WI38 (cell line): ENCODE results near the gene RBBP8NL.

Experiments used
- H3K4me3 ChIP-seq: 2 replicates; pipeline ENCODE4 v1.5.1; 2011; ENCODE audit warnings: low read depth, mild to moderate bottlenecking, control low read depth, low read length
- TF ChIP-seq, protein P1 (sequence below): IDR thresholded peaks from 2 replicates; pipeline ENCODE4 v1.5.1; 2012; ENCODE audit warnings: low read depth, mild to moderate bottlenecking, control low read depth, low read length

The RBBP8NL gene

DNA sequence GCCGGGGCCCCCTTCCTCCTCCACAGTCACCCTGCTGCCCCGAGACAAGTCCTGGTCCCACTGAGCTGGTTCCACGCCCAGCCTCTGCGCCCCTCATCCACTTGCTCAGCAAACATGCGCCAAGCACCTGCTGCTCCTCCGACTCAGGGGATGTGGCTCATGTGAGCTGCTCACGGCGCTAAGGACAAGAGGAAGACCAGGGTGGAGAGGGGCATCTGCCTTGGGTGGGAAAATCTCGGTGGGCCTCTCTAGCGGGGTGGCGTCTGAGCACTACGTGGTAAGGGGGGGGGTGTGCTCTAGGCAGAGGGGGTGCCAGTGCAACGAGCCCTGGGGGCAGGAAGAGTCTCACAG lies 64.8 kb downstream of the RBBP8NL start:
- no peak overlapping the region for H3K4me3 ChIP-seq
- TF ChIP-seq, protein P1, sequence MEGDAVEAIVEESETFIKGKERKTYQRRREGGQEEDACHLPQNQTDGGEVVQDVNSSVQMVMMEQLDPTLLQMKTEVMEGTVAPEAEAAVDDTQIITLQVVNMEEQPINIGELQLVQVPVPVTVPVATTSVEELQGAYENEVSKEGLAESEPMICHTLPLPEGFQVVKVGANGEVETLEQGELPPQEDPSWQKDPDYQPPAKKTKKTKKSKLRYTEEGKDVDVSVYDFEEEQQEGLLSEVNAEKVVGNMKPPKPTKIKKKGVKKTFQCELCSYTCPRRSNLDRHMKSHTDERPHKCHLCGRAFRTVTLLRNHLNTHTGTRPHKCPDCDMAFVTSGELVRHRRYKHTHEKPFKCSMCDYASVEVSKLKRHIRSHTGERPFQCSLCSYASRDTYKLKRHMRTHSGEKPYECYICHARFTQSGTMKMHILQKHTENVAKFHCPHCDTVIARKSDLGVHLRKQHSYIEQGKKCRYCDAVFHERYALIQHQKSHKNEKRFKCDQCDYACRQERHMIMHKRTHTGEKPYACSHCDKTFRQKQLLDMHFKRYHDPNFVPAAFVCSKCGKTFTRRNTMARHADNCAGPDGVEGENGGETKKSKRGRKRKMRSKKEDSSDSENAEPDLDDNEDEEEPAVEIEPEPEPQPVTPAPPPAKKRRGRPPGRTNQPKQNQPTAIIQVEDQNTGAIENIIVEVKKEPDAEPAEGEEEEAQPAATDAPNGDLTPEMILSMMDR, result no peak

- H3K4me3 ChIP-seq, result no peak overlapping the region
- TF ChIP-seq, protein P1, result no peak
These were observed 65.3 kb downstream of the RBBP8NL start for GRCh38 chr20:62361799-62362589.

GRCh38 chr20:62360854-62361798 lies 66.2 kb downstream of the RBBP8NL start:
- H3K4me3 ChIP-seq, result no peak overlapping the region
- TF ChIP-seq, protein P1, result no peak
